ENCODE measurements around the gene SLC2A8. TPM values are rescaled to one million over a fixed set of nuclear protein-coding genes. Genes with fewer than 3 reads are reported as not detected.

Gene SLC2A8
- total RNA-seq, 1 donor = 14.5 TPM

GRCh38 chr9:127451608-127451857 is 54.6 kb downstream of the SLC2A8 start:
- no peak for DNase-seq (ENCODE audit: low read depth in 2 of 3, low spot score in 2 of 3)

GRCh38 chr9:127451858-127452656 is 55.1 kb downstream of the SLC2A8 start:
- peak in 2 of 3 donors; percentile 27 to 36 for DNase-seq (ENCODE audit: low read depth in 2 of 3, low spot score in 2 of 3)

DNA sequence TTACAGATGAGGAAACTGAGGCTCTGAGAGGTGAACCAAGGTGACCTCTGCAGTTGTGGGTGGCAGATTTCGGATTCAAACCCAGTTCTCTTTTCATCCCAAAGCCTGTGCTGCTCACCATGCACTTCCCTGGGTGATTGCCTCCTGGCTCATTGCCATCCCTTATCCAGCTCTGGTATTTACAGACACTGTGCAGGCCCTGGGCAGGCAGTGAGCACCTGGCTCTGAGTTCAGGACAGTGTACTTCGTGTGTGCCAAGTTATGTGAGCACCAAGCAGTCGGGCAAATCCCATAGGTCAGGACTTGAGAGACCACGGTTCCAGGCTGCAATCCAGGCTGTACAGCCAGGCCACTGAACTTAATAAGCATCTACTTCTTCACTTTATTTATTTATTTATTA is 55.7 kb downstream of the SLC2A8 start:
- no peak for DNase-seq (ENCODE audit: low read depth in 2 of 3, low spot score in 2 of 3)

GRCh38 chr9:127455324-127455992 is 58.5 kb downstream of the SLC2A8 start:
- peak in 2 of 3 donors; percentile 64 to 85 for DNase-seq (ENCODE audit: low read depth in 2 of 3, low spot score in 2 of 3)

GRCh38 chr9:127457191-127457878 is 60.4 kb downstream of the SLC2A8 start:
- no peak for DNase-seq (ENCODE audit: low read depth in 2 of 3, low spot score in 2 of 3)

Small RNA genes within 50 kb of the gene (small RNA-seq; reads per million reads assigned to genes)
- gene SNORA65 = 149 reads per million, percentile 98 among the genes with 10 or more reads in this experiment

Other genes starting within 250 kb of the SLC2A8 start
- 1.3 TPM for gene GARNL3, start 132.4 kb upstream of the SLC2A8 start, total RNA-seq
- gene ZNF79, start 27.2 kb downstream of the SLC2A8 start, total RNA-seq = 7.8 TPM
- gene RPL12, start 54.2 kb downstream of the SLC2A8 start, total RNA-seq = 3,064 TPM
- gene LRSAM1, start 54.3 kb downstream of the SLC2A8 start, total RNA-seq = 14.0 TPM
- 5.7 TPM for gene STXBP1, start 215.1 kb downstream of the SLC2A8 start, total RNA-seq

Data from hematopoietic multipotent progenitor cell (in vitro differentiated cells).